Activated CD4-positive, alpha-beta T cell treated with anti-CD3 and anti-CD28 coated beads, Interleukin-2, amount 50 U/mL, for 16 hours (primary cell): ENCODE results near the gene ENGASE.

Source experiments
- DNase-seq: peaks from one replicate; pipeline ENCODE4 v3.0.0-alpha.2; 2020

ENGASE gene

DNA sequence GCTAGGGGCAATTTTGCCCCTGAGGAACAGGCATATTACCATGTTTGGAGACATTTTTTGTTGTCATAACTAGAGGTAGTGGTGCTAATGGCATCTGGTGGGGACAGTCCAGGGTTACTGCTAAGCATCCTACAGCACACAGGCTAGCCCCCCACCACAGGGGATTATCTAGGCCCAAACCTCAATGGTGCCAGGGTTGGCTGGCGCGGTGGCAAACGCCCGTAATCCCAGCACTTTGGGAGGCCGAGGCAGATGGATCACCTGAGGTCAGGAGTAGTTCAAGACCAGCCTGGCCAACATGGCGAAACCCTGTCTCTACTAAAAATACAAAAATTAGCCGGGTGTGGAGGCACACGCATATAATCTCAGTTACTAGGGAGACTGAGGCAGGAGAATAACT, 35.5 kb upstream of the ENGASE start:
- no peak for DNase-seq

DNA sequence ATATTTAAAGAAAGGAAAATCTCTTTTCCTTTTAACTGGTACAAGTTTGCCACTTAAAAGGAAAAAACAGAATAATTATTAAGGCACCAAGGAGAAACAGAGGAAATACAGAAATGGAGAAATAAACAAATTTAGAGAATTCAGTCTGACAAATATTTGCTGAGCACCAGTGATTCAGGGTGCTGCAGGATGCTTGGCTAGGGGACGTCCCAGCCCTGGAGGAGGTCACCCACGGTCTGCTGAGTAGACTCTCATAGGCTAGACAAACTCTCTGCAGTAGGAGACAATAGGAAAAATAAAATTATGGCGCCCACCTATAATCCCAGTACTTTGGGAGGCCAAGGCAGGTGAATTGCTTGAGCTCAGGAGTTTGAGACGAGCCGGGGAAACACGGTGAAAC, 34.7 kb upstream of the ENGASE start:
- no peak for DNase-seq

DNA sequence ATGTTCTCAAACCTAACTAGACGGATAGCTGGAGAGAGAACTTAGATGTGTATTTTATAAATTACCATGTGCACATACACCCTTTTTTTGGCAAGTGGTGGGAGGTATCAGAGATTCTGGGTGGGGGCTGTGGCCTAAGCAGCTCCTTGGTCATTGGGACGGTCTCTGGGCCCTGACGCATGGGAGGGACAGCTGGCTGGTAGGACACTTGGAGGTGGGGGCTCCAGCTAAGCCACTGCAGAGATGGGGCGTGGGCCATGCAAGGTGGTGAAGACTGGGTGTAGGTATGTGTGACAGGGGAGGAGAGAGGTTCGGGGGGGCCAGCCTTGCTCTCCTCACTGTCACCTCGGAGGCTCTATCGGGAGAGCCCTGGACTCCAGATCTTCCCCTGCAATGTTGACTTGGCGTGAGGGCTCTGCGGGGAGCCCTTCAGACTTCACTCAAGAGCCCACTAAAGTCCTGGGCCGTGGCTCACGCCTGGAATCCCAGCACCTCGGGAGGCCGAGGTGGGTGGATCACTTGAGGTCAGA, 33.5 kb upstream of the ENGASE start:
- no peak for DNase-seq

DNA sequence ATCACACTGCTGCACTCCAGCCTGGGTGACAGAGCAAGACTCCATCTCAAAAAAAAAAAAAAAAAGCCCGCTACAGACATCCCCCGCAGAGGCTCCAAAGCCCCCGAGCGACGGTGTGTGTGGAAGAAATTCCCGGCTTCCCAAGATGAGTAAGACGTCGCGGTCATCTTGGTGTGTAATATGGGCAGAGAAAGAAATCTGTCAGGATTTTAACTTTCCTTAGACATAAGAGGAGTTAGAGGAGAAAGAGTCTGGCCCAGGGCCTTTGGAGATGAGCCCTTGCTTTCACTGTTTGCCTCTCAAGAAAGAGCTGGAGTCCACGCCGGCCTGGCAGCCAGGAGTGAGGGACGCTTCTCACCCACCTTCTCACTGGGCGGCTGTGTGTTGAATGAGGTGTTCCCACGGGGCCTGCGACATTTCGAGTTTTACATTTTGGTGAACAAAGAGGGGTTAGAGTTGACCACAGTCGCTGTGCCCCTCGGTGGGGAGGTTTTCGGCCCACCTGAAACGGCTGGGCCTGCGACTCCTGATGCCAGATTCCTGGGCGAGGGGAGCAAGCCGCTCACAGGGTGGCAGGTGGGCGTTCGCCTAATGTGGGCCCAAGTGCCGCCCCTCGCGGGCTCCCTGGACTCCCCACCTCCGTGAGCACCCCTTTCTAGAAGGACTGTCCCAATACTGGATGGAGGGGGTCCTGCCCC, 32.8 kb upstream of the ENGASE start:
- no peak for DNase-seq

DNA sequence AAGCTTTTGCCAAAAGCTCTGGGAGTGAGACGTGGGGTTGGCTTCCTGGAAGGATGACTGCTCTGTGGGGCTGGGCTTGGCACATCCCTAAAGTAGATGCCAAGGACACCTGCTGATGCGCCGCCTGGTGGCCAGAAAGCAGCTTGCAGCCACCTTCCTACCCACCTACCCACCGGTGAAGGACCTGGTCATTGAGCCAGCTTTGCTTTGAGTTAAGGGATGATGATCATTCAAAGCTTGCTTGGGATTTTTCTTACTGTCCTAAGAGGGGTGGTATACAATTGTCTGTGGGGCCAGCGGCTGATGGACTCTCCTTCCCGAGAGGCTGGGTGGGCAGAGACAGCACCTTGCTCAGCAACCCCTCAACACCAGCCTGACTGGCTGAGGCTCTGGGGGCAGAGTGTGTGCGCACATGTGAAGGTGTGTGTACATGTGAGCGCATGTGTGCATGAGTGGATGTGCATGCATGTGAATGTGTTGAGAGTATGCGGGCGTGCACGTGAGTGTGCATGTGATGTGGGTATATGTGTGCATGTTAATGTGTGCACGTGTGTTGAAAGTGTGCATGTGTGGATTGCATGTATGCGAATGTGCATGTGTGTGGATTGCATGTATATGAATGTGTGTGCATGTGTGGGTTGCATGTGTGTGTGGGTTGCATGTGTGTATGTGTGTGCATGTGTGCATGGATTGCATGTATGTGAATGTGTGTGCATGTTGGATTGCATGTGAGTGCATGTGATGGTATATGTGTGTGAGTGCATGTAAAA, 32.0 kb upstream of the ENGASE start:
- DNase-seq, result peak; percentile 36

DNA sequence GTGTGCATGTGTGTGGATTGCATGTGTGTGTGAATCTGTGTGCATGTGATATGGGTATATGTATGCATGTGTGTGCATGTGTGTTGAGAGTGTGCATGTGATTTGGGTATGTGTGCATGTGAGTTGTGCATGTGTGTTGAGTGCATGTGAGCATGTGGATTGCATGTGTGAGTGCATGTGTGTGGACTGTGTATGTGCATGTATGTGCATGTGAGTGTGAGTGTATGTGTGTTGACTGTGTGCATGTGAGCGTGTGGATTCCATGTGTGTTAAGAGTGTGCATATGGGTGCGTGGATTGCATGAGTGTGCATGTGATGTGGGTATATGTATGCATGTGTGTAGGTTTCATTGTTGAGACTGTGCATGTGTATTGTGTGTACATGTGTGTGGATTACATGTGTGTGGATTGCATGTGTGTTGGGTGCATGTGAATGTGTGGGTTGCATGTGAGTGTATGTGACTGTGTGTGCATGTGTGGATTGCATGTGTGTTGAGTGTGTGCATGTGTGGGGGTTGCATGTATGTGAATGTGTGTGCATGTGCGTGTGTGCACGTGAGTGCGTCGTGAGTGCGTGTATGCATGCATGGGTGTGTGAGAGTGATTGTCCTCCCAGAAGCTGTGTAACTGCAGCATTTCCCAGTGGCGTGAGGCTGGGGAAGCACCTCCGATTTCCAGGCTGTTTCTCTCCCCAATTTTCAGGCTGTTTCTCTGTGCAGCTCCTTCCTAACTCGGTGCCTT, 31.3 kb upstream of the ENGASE start:
- DNase-seq, result no peak

DNA sequence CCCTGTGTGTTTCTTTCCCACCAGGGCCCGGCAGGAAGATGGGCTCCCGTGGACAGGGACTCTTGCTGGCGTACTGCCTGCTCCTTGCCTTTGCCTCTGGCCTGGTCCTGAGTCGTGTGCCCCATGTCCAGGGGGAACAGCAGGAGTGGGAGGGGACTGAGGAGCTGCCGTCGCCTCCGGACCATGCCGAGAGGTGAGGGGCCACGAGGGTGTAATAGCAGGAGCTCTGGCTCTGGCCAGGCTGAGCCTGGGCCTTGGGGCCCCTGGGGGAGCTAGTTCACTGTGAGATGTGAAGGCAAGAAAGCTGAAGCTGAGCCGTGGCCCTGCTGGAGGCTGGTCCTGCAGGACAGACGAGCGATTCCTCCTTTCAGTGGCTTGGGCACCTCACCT, 30.7 kb upstream of the ENGASE start:
- no peak for DNase-seq

DNA sequence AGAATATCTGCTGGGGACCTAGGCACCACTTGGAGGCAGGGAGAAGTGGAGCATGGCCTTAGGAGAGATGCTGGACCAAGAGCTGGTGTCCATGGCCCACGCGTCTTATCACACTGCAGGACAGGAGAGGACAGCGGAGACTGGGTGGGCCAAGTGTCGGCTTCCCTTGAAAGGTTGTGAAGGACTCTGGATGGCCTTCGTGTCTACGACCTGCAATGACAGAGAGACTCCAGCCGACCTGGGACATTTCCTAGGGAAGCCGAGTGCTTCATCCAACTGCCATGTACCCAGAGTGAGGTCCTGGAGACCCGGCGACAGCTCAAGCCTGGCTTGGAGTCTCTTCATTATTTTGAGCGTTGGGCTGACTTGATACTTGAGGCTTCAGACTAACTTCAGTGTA, 30.2 kb upstream of the ENGASE start:
- no peak for DNase-seq

DNA sequence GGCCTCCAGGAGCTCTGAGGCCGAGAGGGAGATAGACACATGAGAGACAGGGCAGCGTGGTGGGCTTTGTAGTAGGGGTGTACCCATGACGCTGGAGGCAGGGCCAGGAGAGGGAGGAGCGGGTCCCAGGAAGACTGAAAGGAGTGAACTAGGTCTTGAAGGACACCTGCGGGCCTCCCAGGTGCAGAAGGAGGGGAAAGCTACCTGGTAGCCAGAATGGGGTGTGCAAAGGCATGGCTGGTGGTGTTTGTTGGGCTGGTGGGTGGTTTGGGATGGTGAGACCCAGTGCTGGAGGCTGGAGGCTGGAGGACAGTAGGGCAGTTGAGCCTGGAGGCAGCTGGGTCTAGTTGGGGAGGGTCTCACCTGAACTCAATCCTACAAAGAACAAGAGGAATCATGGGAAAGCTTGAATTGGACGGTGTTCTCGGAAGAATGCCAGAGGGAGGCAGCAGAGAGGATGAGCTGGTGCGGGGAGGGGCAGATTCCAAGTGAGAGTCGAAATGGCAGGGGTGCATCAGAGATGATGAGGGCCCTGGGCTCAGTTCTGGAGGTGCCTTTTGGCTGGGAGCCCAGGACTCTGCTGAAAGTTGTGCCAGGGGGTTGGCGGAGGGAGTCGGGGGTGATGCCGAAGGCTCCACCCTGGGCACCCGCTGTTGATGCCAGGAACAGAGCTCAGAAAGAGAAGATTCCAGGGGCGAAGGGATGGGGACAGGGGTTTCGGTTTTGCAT, 29.5 kb upstream of the ENGASE start:
- no peak for DNase-seq

DNA sequence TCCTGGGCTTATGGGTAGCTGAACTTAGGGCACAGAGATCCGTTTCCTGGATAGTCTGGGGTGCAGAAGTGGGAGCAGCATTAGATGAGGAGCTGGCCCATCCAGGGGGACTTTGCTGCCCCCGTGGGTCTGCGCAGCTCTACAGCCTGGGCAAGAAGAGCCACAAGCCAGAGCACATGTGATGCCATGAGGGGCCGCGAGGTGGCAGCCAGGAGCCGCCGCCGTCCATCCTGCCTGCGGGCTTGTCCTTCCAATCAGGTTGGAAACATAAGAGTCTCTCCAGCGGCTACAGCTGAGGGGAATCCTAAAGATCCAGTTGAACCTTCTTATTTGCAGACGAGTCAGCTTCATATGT, 28.8 kb upstream of the ENGASE start:
- DNase-seq, result peak; percentile 53

DNA sequence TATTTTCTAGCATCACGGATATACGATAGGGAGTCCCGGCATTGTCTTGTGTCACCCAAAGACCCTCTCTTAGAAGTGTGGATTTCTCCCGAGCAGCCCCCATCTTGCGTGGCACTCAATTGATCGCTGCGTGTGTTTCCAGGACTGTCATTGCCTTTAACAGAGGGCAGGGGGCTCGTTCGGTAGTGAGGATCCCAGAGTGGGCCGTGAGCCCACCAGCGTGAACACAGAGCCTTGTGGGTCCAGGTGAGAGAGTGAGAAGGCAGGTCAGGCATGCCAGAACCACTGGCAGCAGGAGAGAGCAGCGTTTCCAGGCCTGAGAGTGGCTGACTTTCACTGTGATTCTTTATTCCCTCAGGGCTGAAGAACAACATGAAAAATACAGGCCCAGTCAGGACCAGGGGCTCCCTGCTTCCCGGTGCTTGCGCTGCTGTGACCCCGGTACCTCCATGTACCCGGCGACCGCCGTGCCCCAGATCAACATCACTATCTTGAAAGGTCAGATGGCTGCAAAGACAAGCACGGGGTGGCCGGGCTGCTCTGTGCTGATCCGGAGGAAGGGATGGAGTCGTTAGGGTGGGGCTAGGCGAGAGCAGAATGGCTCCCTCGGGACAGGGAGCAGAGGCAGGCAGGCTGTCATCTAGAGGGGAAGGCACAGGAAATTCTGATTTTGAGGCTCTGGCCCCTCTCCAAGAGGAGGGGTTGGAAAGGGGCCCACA, 28.3 kb upstream of the ENGASE start:
- no peak for DNase-seq

DNA sequence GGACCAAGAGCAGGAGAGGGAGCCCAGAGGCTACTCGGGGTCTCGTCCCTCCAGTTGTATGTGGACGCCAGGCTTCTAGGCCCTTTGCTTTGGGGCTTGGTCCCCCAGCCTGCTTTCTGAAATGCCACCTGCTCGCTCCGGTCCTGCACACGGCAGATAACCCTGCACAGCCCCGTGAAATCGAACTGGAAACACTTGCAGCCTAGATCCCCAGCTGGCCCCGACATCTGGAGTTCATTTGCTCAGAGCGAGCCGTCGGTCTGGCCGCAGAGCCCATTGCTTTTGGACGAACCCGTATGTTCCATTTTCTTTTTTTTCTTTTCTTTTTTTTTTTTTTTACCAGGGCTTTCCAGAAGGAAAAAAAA, 27.7 kb upstream of the ENGASE start:
- no peak for DNase-seq

DNA sequence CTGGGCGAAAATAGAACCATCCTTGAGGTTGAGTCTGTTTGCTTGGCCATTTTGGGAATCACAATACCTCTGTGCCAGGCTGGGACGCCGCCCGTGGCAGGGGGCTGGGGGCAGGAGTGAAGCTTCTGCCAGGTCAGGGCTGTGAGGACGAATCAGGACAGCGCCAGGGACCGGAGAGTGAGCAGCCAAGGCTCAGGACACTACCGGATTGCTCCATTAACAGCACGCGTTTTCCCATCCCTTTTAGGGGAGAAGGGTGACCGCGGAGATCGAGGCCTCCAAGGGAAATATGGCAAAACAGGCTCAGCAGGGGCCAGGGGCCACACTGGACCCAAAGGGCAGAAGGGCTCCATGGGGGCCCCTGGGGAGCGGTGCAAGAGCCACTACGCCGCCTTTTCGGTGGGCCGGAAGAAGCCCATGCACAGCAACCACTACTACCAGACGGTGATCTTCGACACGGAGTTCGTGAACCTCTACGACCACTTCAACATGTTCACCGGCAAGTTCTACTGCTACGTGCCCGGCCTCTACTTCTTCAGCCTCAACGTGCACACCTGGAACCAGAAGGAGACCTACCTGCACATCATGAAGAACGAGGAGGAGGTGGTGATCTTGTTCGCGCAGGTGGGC, 27.2 kb upstream of the ENGASE start:
- DNase-seq, result no peak

DNA sequence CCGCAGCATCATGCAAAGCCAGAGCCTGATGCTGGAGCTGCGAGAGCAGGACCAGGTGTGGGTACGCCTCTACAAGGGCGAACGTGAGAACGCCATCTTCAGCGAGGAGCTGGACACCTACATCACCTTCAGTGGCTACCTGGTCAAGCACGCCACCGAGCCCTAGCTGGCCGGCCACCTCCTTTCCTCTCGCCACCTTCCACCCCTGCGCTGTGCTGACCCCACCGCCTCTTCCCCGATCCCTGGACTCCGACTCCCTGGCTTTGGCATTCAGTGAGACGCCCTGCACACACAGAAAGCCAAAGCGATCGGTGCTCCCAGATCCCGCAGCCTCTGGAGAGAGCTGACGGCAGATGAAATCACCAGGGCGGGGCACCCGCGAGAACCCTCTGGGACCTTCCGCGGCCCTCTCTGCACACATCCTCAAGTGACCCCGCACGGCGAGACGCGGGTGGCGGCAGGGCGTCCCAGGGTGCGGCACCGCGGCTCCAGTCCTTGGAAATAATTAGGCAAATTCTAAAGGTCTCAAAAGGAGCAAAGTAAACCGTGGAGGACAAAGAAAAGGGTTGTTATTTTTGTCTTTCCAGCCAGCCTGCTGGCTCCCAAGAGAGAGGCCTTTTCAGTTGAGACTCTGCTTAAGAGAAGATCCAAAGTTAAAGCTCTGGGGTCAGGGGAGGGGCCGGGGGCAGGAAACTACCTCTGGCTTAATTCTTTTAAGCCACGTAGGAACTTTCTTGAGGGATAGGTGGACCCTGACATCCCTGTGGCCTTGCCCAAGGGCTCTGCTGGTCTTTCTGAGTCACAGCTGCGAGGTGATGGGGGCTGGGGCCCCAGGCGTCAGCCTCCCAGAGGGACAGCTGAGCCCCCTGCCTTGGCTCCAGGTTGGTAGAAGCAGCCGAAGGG, 26.4 kb upstream of the ENGASE start:
- DNase-seq, result no peak

DNA sequence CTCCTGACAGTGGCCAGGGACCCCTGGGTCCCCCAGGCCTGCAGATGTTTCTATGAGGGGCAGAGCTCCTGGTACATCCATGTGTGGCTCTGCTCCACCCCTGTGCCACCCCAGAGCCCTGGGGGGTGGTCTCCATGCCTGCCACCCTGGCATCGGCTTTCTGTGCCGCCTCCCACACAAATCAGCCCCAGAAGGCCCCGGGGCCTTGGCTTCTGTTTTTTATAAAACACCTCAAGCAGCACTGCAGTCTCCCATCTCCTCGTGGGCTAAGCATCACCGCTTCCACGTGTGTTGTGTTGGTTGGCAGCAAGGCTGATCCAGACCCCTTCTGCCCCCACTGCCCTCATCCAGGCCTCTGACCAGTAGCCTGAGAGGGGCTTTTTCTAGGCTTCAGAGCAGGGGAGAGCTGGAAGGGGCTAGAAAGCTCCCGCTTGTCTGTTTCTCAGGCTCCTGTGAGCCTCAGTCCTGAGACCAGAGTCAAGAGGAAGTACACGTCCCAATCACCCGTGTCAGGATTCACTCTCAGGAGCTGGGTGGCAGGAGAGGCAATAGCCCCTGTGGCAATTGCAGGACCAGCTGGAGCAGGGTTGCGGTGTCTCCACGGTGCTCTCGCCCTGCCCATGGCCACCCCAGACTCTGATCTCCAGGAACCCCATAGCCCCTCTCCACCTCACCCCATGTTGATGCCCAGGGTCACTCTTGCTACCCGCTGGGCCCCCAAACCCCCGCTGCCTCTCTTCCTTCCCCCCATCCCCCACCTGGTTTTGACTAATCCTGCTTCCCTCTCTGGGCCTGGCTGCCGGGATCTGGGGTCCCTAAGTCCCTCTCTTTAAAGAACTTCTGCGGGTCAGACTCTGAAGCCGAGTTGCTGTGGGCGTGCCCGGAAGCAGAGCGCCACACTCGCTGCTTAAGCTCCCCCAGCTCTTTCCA, 25.5 kb upstream of the ENGASE start:
- no peak for DNase-seq

DNA sequence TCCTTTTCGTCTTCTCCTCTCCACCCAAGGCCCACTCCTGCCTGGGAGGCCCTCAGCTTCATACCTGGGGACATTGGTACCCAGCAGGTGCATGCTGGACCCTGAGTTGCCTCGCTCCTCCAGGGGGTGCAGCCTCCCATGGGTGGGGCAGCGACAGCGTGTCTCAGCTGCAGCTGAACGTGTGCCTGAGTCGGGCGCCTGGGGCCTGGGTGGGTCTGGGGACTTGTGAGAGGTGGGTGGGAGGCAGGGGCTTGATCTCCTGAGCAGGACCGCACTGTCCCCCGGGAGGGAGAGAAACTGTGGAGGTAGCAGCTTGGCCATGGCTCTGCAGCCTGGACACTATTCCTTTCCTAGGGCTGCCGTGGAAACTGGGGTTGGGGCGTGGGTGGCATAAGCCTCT, 24.8 kb upstream of the ENGASE start:
- no peak for DNase-seq

DNA sequence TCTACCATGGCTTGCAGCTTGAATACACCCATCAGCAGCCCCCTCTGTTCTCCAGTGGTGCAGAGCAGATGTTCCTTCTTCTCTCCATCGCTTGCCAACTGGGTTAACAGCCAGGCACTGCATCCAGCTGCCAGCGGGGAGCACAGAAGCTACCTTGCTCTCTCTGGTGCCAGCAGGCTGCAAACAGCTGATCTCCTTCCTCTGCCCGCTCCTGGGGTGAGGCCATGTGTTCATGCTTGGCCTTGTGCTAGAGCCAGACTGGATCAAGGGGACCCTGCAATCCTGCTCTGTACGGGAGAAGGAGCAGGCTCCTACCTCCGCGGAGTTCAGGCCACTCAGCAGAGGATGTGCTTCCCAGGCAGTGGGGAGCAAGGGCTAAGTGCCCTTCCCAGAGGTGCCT, 24.1 kb upstream of the ENGASE start:
- no peak for DNase-seq

DNA sequence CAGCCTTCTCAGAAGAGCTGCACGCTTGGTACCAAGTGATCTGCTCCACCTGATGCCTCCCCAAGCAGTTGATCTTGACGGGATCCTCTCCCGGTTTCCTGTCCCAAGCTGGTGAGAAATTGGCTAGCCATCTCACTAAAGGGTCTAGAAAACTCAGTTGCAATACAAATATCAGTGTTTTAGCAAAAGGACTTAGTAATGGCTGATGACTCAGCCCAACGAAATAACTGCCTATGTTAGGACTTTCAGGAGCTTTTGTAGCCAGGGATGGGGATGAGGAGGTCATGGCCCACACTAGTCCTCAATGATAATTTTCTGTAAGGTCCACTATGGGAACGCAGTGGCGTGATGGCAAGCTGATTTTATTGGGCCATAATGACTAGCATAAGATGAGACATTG, 23.3 kb upstream of the ENGASE start:
- DNase-seq, result no peak

DNA sequence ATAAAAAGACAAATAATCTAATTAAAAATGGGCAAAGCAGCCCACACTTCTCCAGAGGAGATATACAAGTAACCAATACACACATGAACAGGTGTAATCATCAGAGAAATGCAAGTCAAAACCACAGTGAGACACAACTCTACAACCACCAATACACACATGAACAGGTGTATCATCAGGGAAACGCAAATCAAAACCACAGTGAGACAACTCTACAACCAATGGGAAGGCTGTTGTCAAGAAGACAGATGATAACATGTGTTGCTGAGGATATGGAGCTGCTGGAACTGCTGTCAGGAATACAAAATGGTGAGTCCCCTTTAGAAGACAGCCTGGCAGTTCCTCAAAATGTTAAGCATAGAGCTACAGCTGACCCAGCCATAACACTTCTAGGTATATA, 22.5 kb upstream of the ENGASE start:
- no peak for DNase-seq
